GM19467 (cell line): ENCODE data around the gene CKB.
"Not testable (repeated sequence)": the region's sequence is repeated elsewhere in the genome, so short reads cannot be mapped to it uniquely, and the experiment has no call there.

ENCODE experiments used
- ATAC-seq: cut with Tn5 transposase; IDR thresholded peaks from one replicate; pipeline ENCODE4 v1.9.1; 2021; ENCODE audit warnings: mild to moderate bottlenecking, moderate library complexity; ENCODE audit not compliant: unreplicated experiment

Gene CKB

DNA sequence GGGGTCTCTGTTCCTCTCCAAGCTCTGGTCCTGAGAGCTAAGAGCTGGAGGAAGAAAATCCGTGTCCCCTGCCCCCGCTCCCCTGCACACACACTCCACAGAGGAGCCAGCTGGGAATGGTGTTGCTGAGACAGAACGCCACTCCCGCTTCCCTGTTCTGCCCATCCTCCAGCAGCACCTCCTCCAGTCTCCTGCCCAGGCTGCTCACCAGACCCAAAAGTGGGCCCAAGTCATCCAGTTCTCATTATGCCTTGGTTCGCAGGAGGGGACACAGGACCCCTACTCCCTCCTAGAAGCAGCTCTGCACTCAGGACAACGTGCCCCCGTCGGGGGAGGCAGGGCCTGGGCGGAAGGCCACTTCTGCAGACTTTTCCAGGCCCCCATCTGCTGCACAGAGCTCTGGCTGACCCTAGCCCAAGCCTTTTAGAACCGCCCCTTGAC lies 5.5 kb upstream of the CKB start:
- ATAC-seq, result no peak

DNA sequence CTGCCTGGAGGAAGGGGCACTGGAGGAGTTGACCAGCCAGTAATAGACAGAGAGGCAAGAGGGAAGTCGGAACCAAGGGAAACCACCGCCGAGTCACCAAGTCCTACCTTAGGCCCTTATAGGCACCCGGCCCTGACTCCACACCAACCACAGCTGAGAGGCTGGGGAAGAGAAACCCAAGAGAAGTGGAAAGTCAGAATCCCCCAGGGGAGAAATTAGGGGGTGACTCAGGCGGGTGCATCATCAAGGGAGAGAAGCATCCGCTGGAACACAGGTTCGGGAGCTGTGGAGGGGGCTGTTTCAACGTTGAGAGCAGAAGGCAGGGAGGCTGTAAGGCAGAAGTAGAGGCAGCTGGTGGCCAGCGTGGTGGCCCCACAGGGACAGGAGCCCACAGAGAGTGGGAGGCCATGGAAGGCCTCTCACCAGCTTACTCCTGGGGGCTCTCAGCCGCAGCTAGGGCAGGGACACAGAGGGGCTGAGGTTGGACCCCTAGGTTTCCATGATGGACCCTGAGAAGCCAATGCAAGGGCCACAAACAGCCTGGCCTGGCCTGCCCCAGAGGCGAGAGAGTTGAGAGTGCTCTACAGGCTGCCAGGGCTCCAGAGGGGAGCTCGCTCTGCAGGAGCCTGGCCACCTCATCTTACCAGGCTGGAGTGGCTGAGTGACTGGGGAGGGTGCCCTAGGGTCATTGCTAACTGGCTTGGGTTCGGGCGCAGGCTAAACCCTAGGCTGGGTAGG lies 4.9 kb upstream of the CKB start:
- no peak for ATAC-seq

DNA sequence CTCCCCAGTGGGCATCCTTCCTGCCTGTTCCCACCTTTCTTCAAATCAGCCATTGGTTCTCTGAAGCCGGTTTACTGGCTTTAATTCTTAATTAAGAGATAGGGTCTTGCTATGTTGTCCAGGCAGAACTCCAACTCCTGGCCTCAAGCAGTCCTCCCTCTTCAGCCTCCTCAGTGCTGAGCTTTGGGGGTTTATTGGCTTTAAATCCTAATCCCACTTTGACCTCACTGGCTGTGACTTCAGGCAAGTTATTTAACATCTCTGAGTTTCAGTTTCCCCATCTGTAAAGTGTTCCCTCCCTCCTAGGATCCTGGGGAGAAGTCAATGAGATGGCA lies 4.3 kb upstream of the CKB start:
- ATAC-seq, result no peak

DNA sequence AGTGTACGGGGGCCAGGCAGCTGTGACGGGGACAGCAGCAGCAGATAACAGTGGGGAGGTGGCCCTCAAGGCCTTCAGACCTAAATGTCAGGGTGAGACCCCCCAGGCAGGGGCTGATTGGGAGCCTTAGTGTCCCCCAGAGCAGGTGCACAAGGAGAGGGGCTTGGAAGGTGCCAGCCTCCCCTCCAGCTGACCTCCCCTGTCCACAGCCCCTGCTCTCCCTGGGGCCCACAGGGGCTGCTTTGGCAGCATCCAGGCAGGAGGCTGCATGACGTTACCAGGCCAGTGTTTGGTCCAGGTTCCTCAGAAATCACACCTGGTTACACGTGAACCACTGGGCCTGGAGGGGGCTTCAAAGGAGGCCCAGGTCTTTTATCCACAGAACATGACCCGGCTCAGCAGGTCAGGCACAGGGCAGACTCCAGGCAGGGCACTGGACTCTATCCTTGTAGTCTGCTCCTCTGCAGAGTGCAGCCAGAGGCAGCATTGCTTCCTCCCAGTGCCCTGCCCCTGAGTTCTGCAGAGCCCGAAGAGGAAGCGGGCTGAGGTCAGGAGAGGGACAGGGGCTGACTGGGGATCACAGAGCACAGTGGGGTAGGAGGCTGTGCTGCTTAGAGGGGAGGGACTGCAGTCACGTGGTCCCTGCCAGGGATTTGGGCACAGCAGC lies 3.8 kb upstream of the CKB start:
- no peak for ATAC-seq

DNA sequence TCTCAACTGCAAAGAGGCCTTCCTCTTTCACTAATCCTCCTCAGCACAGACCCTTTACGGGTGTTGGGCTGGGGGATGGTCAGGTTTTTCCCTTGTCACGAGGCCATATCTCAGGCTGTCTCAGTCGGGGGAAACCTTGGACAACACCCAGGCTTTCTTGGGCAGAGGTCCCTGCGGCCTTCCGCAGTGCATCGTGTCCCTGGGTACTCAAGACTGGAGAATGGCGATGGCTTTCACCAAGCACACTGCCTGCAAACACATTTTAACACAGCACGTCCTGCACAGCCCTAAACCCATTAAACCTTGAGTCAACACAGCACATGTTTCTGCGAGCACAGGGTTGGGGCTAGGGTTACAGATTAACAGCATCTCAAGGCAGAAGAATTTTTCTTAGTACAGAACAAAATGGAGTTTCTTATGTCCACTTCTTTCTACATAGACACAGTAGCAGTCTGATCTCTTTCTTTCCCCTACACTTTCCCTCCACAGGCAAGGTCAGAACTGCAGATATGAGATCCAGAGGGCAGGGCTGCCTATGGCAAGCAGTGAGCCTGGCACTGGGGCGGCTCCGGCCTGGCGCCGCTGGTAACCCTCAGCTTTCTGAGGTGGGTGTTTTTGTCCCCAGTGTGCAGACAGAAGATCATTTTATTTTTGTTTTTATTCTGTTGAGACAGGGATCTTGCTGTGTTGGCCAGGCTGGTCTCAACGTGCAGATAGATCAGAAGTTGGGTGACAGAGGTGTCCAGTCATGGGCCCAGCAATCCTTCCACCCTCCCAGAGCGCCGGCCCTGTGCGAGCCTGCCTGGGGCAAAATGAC lies 3.0 kb upstream of the CKB start:
- not testable (repeated sequence) for ATAC-seq

DNA sequence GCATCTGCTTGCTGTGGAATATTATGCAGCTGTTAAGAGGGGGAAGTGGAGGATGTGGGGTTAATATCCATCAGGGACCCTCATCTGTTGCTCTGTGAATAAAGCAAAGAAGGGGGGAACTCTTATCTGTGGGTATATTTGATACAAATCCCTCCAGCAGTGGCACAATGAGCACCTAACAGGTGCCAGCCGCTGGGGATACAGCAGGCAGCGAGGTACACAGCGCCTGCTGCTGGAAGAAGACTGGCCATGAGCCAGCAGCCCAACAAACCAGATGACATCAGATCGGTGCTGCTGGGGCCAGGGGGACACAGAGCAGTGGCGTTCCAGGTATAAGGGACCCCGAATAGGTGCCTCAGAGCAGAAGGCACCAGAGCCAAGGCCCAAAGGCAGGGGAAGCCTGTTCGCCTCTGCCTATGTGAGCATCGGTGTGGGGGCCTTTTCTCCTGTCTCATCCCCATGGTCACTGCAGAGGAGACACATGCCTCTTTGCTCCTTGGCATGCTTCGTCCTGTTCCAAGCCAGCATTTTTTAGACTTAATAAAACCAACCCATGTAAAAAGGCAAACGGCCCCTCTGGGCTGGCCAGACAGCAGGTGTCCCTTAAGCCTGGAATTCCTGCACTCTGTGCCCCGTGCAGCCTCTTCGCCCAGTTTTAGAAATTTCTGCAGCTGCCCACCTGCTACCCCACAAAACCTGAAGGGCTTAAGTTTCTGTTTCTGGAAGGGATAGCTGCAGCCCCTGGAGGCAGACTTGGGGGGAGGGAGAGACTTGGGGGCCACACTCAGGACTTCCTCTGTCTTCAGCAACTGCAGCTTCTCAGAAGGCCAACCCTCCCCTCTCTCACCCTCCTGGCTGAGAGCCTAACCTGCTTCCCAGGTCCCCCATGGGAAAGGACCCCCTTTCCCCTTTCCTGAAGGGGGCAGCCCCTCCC lies 1.6 kb upstream of the CKB start:
- ATAC-seq, result no peak

DNA sequence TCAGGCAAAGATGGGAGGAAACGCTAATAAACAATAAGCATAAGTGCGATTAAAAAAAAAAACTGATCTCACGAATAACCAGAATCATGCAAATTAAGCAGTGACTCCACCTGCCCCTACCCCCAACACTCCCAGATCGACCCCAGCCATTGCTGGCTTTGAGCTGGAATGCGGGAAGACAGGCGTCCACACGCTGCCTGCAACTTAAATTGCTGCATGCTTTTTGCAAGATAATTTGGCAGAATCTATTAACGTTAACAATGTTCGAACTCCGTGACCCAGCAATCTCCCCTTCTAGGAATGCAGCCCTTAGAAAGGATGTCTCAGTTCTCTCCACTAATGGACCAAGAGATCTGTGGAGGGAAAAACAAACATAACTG lies 935 bp upstream of the CKB start:
- no peak for ATAC-seq

DNA sequence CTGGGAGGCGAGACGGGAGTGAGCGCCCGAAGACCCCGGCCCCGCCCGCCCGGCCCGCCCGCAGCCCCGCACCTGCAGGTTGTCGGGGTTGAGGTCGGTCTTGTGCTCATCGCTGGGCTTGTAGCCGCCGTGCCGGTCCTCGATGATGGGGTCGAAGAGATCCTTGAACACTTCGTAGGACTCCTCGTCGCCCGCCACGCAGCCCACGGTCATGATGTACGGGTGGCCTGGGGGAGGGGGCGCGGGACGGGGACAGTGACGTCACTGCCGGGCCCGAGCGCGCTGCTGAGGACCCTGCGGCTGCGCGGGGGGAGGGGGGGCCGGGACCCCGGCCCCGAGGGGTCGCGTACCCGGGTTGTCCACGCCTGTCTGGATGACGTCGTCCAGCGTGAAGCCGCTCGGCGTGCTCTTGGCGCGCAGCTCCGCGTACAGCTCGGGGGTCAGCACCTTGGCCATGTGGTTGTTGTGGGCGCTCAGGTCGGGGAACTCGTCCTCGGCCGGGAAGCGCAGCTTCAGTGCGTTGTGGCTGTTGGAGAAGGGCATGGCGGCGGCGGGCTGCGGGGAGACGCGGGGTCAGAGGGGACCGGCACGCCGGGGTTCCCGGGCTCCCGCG lies 573 bp downstream of the CKB start:
- no peak for ATAC-seq

DNA sequence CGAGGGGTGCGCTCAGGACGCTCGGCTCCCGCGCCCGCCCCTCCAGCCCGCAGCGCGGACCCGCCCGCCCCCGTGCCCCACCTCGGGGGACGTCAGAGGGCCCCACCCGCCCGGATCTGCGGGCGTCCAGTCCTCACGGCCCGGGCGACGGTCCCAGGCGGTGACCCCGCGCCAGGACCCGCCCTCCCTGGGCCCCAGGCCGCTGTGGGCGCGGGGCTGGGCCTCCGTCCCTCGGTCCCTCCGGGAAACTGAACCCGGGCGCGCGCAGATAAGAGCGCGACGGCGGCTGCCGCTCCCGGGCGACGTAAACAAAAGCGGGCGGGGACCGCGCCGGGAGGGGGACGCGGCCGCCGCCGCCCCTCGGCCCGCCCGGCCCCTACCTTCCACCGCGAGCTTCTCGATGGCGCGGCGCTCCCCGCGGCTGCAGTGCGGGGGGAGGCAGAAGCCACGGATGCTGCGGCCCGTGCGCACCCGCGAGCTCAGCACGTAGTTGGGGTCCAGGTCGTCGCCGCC lies 1.1 kb downstream of the CKB start:
- ATAC-seq, result no peak

DNA sequence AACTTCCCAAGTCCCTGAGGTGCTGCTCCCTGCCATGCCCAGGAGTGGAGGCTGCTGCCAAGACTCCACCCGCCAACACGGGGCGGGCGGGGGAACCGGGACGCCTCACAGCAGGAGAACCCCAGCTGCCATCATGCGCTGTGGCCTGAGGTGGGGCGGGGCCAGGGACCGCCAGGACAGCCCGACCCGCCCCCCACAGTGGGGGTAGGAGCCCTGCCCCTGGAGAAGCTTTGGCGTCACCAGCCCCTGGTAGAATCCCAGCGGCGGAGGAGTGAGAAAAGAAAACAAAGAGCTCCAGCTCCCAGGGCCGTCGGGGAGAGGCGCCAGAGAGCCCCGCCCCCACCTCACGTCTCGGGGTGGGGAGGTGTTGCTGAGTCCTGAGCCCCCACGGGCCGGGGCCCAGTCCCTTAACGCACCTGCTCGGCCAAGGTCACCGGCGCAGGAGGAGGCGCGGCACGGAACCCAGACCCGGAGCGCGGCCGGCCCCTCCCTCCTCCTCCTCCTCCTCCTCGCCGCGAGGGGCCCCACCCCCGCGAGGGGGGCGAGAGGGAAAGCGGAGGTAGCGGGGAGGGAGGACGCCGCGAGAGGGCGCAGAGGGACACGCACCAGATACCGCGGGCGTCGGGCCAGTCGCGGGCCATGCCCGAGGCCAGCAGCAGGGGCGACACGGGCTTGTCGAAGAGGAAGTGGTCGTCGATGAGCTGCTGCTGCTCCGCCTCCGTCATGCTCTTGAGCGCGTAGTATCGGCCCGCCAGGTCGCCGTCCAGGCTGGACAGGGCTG lies 1.8 kb downstream of the CKB start:
- ATAC-seq, result no peak

DNA sequence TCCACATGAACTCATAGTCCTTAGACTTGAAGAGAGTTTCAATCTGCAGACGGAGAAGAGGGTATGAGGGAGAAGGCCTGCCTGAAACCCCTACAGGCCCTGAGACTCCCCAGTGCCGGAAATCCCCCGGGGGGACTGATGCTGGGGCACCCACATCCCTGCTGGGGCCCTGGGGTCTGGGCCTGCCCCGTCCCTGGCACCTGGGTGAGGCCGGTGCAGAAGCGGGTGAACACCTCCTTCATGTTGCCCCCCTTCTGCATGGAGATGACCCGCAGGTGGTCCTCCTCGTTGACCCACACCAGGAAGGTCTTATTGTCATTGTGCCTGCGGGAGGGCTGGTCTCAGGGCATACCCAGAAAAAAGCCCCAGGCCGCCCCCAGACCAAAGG lies 2.4 kb downstream of the CKB start:
- no peak for ATAC-seq

DNA sequence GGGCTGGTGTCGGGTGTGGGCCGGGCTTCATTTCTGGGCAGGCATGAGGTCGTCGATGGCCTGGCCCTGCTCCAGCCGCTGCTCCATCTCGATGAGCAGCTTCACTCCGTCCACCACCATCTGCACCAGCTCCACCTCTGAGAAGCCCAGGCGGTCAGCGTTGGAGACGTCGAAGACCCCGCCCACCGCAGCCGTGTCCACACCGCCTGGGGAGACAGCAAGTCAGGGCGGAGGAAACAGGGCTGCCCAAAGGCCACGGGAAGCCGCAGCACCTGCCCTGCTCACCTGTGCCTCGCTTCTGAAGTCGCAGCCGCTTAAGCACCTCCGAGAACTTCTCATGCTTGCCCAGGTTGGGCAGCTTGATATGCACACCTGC lies 2.8 kb downstream of the CKB start:
- ATAC-seq, result no peak

DNA sequence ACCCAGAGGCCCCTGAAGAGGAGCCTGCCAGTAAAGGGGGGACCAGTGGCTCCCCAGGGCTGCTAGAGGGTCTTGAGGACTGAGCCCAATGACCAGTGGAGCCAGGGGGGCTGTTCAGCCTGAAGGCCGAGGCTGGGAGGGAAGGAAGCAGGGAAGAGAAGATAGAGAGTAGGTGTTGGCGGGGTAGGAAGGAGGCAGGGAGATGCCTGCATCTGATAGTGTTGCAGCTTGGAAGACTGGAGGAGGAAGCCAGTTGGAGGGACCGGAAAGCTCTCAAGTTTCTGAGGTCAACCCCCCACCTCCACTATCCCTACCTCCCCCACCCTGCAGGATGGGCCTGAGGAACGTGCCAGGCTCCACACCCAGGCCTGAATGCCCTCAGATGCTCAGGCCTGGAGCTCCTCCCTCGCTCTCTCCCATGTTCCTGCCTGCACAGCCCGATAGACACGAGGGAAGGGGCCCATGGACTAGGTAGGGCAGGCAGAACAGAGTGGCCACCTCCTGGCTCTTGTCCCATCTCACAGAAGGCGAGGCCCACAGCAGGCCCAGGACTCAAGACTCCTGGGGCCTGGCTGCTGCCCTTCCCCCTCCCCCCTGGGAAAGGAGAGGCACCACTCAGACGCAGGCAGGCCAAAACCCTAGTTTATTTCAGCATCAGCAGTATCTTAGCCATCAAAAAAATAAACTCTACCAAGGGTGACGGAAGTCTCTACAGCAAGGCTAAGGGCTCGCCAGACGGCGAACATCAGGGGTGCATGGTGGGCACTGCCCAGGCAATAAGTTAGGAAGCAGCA lies 3.4 kb downstream of the CKB start:
- no peak for ATAC-seq

DNA sequence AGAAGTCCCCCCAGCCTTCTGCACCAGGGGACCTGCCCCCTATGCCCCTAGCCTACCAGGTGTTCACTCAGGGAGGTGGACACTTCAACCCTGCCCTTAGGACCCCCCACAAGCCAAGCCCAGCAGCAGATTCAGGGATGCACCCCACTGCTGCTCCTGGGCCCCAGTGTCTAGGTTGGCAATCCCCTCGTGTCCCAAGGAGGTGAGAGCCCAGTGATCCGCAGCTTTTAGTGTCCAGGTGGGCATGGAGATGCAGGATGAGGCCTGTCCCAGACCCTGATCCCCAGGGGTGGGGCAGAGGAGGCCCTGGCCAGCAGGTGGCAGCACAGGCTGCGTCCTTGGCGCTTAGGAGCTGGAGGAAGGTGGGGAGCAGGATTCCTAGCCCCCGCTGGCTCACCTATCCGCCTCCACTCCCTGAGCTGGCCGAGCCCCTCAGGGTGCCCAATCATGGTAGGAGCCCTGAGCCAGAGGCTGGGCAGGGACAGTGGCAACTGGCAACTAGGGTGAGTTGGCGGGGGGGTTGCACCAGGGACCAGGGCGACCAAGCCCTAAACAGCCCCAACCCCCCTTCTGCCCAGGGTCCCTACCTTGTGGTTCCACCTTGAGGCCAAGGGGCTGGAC lies 4.1 kb downstream of the CKB start:
- ATAC-seq, result no peak

DNA sequence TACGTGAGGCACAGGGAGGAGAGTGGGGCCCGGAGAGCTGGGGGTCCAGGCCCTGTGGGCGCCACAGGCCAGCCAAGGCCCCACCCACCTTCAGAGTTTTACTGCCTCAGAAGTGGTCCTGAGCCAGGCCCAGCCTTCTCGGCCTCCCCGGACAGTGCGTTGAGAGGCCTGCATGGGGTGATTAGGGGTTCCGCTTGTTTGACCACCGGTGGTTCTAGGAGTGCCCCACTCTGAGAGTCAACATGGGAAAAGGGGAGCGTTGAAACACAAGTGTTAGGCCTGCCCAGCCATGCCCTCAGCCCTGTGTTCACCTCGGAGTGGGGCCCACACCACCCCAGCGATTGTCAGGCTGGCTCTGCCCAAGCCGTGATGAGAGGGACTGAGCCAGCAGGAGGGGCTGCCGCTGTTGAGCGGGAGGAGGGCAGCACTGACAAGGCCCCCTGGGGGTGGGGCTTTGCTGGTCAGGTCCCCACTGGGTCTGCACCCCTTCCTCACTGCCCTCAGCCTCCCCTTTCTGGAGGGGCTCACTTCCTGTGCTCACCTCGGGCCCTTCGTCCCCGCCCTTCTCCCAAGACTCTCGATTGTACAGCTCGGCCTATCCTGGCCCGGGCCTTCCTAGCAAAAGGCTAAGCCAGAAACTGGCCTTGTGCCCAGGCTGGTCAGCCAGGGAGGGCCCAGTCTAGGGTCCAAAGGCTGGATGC lies 4.8 kb downstream of the CKB start:
- ATAC-seq, result no peak

DNA sequence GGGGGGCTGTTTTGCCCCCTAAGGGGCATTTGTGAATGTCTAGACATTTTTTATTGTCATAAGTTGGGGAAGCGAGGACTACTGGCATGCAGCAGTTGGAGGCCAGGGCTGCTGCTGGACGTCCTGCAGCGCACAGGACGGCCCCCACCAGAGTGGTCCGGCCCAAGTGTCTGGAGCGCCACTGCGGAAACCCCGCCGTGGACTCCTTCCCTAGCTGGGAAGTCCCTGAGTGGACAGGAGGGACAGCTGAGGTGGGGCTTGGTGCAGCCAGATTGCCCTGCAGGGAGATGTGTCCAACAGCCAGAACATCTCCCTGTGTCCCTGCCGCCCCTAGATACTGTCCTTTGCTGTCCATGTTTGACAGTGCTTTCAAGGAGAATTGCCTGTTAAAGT lies 5.5 kb downstream of the CKB start:
- no peak for ATAC-seq

DNA sequence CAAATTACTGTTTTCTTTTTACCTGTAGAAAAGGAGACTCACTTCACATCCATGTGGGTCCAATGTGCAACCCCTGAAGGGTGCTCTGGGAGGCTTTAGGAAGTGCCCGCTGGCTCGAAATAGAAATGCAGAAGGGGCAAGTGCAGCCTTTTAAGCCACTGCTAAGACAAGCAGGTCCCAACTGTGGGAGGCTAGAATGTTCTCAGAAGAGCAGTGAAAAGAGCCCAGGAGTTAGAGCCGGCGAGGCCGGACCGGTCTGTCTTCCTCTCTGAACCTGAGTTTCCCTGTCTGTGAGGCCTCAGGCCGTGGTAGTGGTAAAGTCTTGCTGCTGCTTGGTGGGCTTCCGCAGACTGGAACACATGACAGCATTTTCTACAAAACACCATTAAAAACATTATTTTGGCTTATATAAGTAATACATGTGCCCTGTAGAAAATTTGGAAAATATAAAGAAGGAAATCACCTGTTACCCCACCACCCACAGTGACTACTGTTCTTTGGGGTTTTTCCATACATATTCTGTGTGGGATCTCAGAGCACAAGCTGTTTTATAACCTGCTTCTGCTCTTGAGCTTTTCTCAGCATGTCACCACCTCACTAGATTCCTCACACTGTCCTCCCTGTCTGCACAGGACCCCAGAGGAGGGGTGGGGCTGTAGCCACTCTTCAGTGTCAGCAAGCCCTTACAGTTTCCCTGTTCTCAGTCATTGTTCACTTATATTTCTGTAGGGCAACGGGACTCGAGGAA lies 6.0 kb downstream of the CKB start:
- ATAC-seq, result no peak
